Psoas muscle (tissue), 8 donors: ENCODE data around the gene WDR93. TPM values are rescaled to one million over a fixed set of nuclear protein-coding genes. Genes with fewer than 3 reads are reported as not detected.

Experiments used
- ATAC-seq, 4 donors: fragments of 200-7000 bp; cut with Tn5 transposase; one replicate each; pipeline ENCODE4 v1.9.1; 2020; ENCODE audit warnings: moderate library complexity in 3 of 4, mild to moderate bottlenecking in 2 of 4
- DNase-seq, 2 donors: peaks; one replicate each; pipeline ENCODE4 v3.0.0-alpha.2; 2020
- H3K27ac ChIP-seq: fragments of 200-600 bp; one replicate; pipeline ENCODE4 v1.8.0; 2022
- H3K27me3 ChIP-seq, 3 donors: fragments of 200-600 bp in 1 of 3; one replicate each; pipeline versions ENCODE4 v1.6.1 to v1.8.0; 2013 to 2022; ENCODE audit warnings: low read length in 2 of 3, mild to moderate bottlenecking in 2 of 3, moderate library complexity in 1 of 3; ENCODE audit not compliant: insufficient read depth in 3 of 3
- H3K36me3 ChIP-seq, 2 donors: fragments of 200-600 bp in 1 of 2; one replicate each; pipeline versions ENCODE4 v1.6.1 to v1.8.0; 2013 to 2022; ENCODE audit warnings: low read depth in 1 of 2, mild to moderate bottlenecking in 1 of 2, moderate library complexity in 1 of 2; ENCODE audit not compliant: insufficient read depth in 1 of 2
- H3K4me1 ChIP-seq: fragments of 200-600 bp; one replicate; pipeline ENCODE4 v1.8.0; 2022
- H3K4me3 ChIP-seq: fragments of 200-600 bp; one replicate; pipeline ENCODE4 v1.8.0; 2022; ENCODE audit warnings: mild to moderate bottlenecking
- H3K9me3 ChIP-seq: fragments of 200-600 bp; one replicate; pipeline ENCODE4 v1.8.0; 2022
- CTCF ChIP-seq: fragments of 200-600 bp; IDR thresholded peaks from one replicate; pipeline ENCODE4 v1.8.0; 2022; ENCODE audit warnings: antibody characterized with exemption
- WGBS, 3 donors: extraction: QIAGEN DNeasy Blood & Tissue Kit; methylation state at CpG; one replicate each; pipeline versions ENCODE4 v1.1.6 to v1.1.7; 2013; 5-methylcytosine and 5-hydroxymethylcytosine counted together
- intact Hi-C, 2 donors: fragments of 100-400 bp; cut with DNase I; formaldehyde crosslinking; loops; one replicate each; pipeline versions ENCODE4 v1.11.0 to v1.14.2; 2022
- polyA plus RNA-seq, 3 donors: library from polyadenylated mRNA; stranded (reverse); fragments of 200-250 nt; gene quantifications; one replicate each; pipeline ENCODE4 v1.2.3, GENCODE V29; 2013
- total RNA-seq, 4 donors: library from RNA; stranded (reverse); fragmentation: NEBNext Ultra II Directional in 2 of 4; extraction: Animal tissue kit (Norgen Biotek cat#: 25700) in 2 of 4; gene quantifications; one replicate each; pipeline versions ENCODE4 v1.2.1 to v1.2.4, GENCODE V29; 2021 to 2023
- donor health status: healthy with polysubstance abuse.
- donor health status: DM: no; HTN: no; CAD: no; lungs with moderate emphysema.
- donor health status: Bipolar disorder and iron deficiency.
- donor health status: healthy.
- donor health status: DM: yes; HTN: yes; CAD: no.
- donor health status: DM: no; HTN: no; CAD: no.
- donor health status: DM: no; HTN: no; CAD: no.
- donor health status: DM: yes; HTN: yes; CAD: no.

Gene WDR93
- total and polyA plus RNA-seq, 7 donors, result 0.03 TPM; not detected in 6

- Histone ChIP-seq H3K27ac (no peak overlapping the region), H3K9me3 (no peaks in the 10 kb centered on the region), H3K4me3 (no peak overlapping the region), H3K36me3 (no peaks in the 10 kb centered on the region), H3K27me3 (no peaks in the 10 kb centered on the region), H3K4me1 (peaks cover 6% of the 10 kb centered on the region)
- WGBS, 3 donors, result 67 to 75% (median 67%) methylated on average over 8 of the region's 8 CpGs
- TF ChIP-seq CTCF, result no peak
- intact Hi-C loops, result no loop called here
- ATAC-seq, result no peak
- DNase-seq, result no peak
These were observed 63.9 kb downstream of the WDR93 start for GRCh38 chr15:89754361-89755154.

- H3K27ac ChIP-seq, result no peak overlapping the region
- ATAC-seq, result no peak
- WGBS, 3 donors, result 83 to 86% (median 84%) methylated on average over 4 of the region's 4 CpGs
- intact Hi-C loops, result no loop called here
- H3K4me3 ChIP-seq, result no peak overlapping the region
- no peaks in the 10 kb centered on the region for H3K4me1 ChIP-seq
- H3K36me3 ChIP-seq, result no peaks in the 10 kb centered on the region
- no peaks in the 10 kb centered on the region for H3K27me3 ChIP-seq
- no peaks in the 10 kb centered on the region for H3K9me3 ChIP-seq
- TF ChIP-seq CTCF, result no peak
- no peak for DNase-seq
These were observed 65.1 kb downstream of the WDR93 start for GRCh38 chr15:89755701-89756100.

DNA sequence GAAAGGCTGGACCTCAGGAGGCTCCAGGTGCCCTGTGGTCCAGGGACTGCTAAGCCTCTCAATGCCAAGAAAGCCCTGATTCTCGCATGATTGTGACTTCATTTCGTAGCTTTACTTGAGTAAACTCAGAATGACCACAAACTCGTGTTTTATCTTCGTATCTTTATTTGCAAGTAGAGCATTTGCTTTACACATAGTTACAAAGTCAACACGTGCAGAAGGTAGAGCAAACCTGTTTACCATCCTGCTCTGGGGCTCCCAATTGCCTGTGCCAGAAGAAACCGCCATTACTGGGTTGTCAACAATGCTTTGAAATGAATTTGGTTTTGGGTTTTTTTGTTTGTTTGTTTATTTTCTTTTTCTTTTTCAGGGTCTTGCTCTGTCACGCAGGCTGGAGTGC lies 66.3 kb downstream of the WDR93 start:
- no peak for TF ChIP-seq CTCF
- WGBS, 3 donors, result 67 to 73% (median 68%) methylated on average over 7 of the region's 7 CpGs
- no peak for DNase-seq
- no peaks in the 10 kb centered on the region for H3K36me3 ChIP-seq
- H3K27ac ChIP-seq, result no peak overlapping the region
- intact Hi-C loops, result no loop called here
- no peaks in the 10 kb centered on the region for H3K4me1 ChIP-seq
- no peak overlapping the region for H3K4me3 ChIP-seq
- no peak for ATAC-seq
- H3K9me3 ChIP-seq, result no peaks in the 10 kb centered on the region
- no peaks in the 10 kb centered on the region for H3K27me3 ChIP-seq

- no peak for ATAC-seq
- H3K4me3 ChIP-seq, result no peak overlapping the region
- H3K27me3 ChIP-seq, result no peaks in the 10 kb centered on the region
- no peak overlapping the region for H3K27ac ChIP-seq
- WGBS, 3 donors, result 84 to 90% (median 86%) methylated on average over 8 of the region's 8 CpGs
- H3K9me3 ChIP-seq, result no peaks in the 10 kb centered on the region
- no peak for DNase-seq
- intact Hi-C loops, result no loop called here
- H3K4me1 ChIP-seq, result no peaks in the 10 kb centered on the region
- H3K36me3 ChIP-seq, result no peaks in the 10 kb centered on the region
- no peak for TF ChIP-seq CTCF
These were observed 67.7 kb downstream of the WDR93 start for GRCh38 chr15:89758283-89758682.

DNA sequence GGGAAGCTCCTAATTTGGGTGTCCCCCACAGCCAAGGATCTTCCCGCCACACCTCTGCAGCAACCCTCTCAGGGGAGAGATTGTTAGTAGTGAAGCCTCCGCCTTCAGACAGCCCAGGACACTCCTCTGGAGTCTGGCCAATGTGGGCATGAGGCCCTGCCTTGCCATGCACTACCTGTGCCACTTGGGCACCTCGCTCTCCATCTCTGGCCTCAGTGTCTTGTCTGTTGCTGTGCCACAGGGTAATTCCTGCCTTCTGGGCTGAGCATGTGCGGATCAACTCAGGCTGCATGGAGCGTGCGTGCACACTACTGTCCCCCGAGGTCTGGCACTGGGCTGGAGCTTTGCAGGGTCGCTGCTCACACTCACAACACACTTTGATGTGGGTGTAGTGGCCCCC lies 68.4 kb downstream of the WDR93 start:
- WGBS, 3 donors, result 82 to 89% (median 86%) methylated on average over 8 of the region's 8 CpGs
- ATAC-seq (no peak), DNase-seq (no peak)
- H3K9me3 ChIP-seq, result no peaks in the 10 kb centered on the region
- no peak overlapping the region for H3K4me3 ChIP-seq
- H3K36me3 ChIP-seq, result no peaks in the 10 kb centered on the region
- no peak overlapping the region for H3K27ac ChIP-seq
- no peak for TF ChIP-seq CTCF
- H3K4me1 ChIP-seq, result peaks cover 5% of the 10 kb centered on the region
- intact Hi-C loops, result no loop called here
- no peaks in the 10 kb centered on the region for H3K27me3 ChIP-seq
